HepG2 (cell line): ENCODE results near the gene TRIM69. TPM values are rescaled to one million over a fixed set of nuclear protein-coding genes. Genes with fewer than 3 reads are reported as not detected.

Experiments used
- BRD4 ChIP-seq: sonication (generic); formaldehyde crosslinking; IDR thresholded peaks from 2 replicates; pipeline ENCODE4 v1.4.0; 2020; ENCODE audit warnings: missing genetic modification reagents
- CBX5 ChIP-seq: sonication (generic); formaldehyde crosslinking; IDR thresholded peaks from 2 replicates; pipeline ENCODE4 v1.4.0; 2020; ENCODE audit warnings: missing genetic modification reagents, borderline replicate concordance
- FOSL1 ChIP-seq: sonication (generic); formaldehyde crosslinking; IDR thresholded peaks from 2 replicates; pipeline ENCODE4 v1.9.0; 2021; ENCODE audit warnings: missing genetic modification reagents, borderline replicate concordance
- GATAD1 ChIP-seq: IDR thresholded peaks from 2 replicates; pipeline ENCODE4 v1.6.1; 2016; ENCODE audit warnings: missing genetic modification reagents, missing compliant biosample characterization
- MED13 ChIP-seq: sonication (generic); formaldehyde crosslinking; IDR thresholded peaks from 2 replicates; pipeline ENCODE4 v1.5.0; 2020; ENCODE audit warnings: missing genetic modification reagents
- MTF1 ChIP-seq: sonication (generic); formaldehyde crosslinking; IDR thresholded peaks from 2 replicates; pipeline ENCODE4 v1.5.0; 2020; ENCODE audit warnings: missing genetic modification reagents
- RAD21 ChIP-seq: fragments of 450-650 bp; formaldehyde crosslinking; IDR thresholded peaks from 2 replicates; pipeline ENCODE4 v1.5.0; 2020; ENCODE audit warnings: mild to moderate bottlenecking
- SIX1 ChIP-seq: sonication (generic); formaldehyde crosslinking; IDR thresholded peaks from 2 replicates; pipeline ENCODE4 v1.4.0; 2020; ENCODE audit warnings: missing genetic modification reagents, borderline replicate concordance
- ZBTB38 ChIP-seq: sonication (generic); formaldehyde crosslinking; IDR thresholded peaks from 2 replicates; pipeline ENCODE4 v1.5.1; 2020; ENCODE audit warnings: mild to moderate bottlenecking, missing genetic modification reagents
- ZNF256 ChIP-seq: sonication (generic); formaldehyde crosslinking; conservative IDR thresholded peaks from 2 replicates; pipeline ENCODE4 v1.4.0; 2020; ENCODE audit warnings: missing genetic modification reagents
- ZNF768 ChIP-seq: sonication (generic); formaldehyde crosslinking; IDR thresholded peaks from 2 replicates; pipeline ENCODE4 v1.4.0; 2020; ENCODE audit warnings: missing genetic modification reagents
- polyA plus RNA-seq, 8 experiments: library from polyadenylated mRNA; depleted of rRNA in 3 of 8; stranded (reverse) in 7 of 8; unstranded in 1 of 8; fragments of >200 nt; fragmentation: Illumina TruSeq in 4 of 8; extraction: Trizol in 4 of 8; gene quantifications; 2 replicates each; pipeline versions ENCODE4 v1.2.1 to v1.2.3, GENCODE V29; 2011 to 2016; ENCODE audit warnings: low read depth in 4 of 8, missing spikeins in 1 of 8, mixed read lengths in 1 of 8; ENCODE audit not compliant: insufficient read depth in 1 of 8
- total RNA-seq, 5 experiments: library from RNA; depleted of rRNA; stranded (reverse); fragments of >200 nt; fragmentation: Illumina TruSeq; extraction: Trizol; gene quantifications; 2 replicates each; pipeline ENCODE4 v1.2.3, GENCODE V29; 2016; ENCODE audit warnings: low read depth in 1 of 5
- TF ChIP-seq, protein P1 (sequence below): sonication (generic); formaldehyde crosslinking; IDR thresholded peaks from 2 replicates; pipeline ENCODE4 v1.5.0; 2020; ENCODE audit warnings: mild to moderate bottlenecking, missing genetic modification reagents, borderline replicate concordance
- TF ChIP-seq, protein P2 (sequence below): sonication (generic); formaldehyde crosslinking; conservative IDR thresholded peaks from 2 replicates; pipeline ENCODE4 v1.8.0; 2022; ENCODE audit warnings: low read depth, missing genetic modification reagents
- TF ChIP-seq, protein P3 (sequence below): sonication (generic); formaldehyde crosslinking; IDR thresholded peaks from 2 replicates; pipeline ENCODE4 v1.4.0; 2020; ENCODE audit warnings: mild to moderate bottlenecking, low read depth, missing genetic modification reagents
- TF ChIP-seq, protein P4 (sequence below): sonication (generic); formaldehyde crosslinking; IDR thresholded peaks from 2 replicates; pipeline ENCODE4 v1.4.0; 2020; ENCODE audit warnings: mild to moderate bottlenecking, missing genetic modification reagents
- TF ChIP-seq, protein P5 (sequence below): sonication (generic); formaldehyde crosslinking; IDR thresholded peaks from 2 replicates; pipeline ENCODE4 v1.5.0; 2020; ENCODE audit warnings: mild to moderate bottlenecking, low read depth, missing genetic modification reagents, borderline replicate concordance
- TF ChIP-seq, protein P6 (sequence below): sonication (generic); formaldehyde crosslinking; conservative IDR thresholded peaks from 2 replicates; pipeline ENCODE4 v1.4.0; 2020; ENCODE audit warnings: missing genetic modification reagents

TRIM69 gene
- total and polyA plus RNA-seq, 2 of the 13 experiments (the other 11 are each of a cell fraction or from before 2014, with no cell fraction given): 2.6 to 3.2 TPM

DNA sequence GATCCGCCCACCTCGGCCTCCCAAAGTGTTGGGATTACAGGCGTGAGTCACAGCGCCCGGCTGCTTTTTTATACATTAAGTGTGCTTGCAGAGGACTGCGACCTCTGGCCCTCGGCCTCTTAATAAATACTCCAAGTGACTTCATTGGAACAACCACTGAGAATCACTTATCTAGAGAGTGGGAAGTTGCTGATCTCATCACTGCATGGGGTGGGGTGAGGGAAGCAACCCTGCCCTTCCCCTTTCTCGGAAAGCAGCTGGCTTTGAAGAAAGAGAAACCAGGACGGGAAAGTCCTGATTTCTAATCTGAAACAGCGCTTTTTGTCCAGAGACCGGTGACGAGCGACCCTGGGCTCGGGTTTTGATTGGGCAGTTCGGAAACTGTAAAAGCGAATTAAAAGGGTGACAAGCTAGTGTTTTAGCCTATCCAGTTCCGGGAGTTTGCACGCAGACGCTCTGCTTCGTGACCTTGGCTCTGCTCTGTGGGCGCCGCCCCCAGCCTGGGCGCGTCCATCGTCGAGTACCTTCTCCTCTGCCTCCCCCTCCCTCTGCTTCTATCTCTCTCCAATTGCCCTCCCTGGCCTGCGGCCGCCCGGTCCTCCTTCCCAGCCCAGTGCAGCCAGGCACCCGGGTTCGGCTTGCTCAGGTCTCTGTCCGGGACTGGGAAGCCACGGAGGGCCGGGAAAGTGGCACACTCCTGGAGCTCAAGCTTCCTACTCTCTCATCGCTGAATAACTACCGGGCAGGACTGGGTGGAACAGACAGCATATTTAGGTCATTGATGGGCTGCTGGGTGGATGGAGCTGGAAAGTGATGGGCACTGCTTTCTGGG lies 7.5 kb upstream of the TRIM69 start (continued):
- TF ChIP-seq, protein P1, sequence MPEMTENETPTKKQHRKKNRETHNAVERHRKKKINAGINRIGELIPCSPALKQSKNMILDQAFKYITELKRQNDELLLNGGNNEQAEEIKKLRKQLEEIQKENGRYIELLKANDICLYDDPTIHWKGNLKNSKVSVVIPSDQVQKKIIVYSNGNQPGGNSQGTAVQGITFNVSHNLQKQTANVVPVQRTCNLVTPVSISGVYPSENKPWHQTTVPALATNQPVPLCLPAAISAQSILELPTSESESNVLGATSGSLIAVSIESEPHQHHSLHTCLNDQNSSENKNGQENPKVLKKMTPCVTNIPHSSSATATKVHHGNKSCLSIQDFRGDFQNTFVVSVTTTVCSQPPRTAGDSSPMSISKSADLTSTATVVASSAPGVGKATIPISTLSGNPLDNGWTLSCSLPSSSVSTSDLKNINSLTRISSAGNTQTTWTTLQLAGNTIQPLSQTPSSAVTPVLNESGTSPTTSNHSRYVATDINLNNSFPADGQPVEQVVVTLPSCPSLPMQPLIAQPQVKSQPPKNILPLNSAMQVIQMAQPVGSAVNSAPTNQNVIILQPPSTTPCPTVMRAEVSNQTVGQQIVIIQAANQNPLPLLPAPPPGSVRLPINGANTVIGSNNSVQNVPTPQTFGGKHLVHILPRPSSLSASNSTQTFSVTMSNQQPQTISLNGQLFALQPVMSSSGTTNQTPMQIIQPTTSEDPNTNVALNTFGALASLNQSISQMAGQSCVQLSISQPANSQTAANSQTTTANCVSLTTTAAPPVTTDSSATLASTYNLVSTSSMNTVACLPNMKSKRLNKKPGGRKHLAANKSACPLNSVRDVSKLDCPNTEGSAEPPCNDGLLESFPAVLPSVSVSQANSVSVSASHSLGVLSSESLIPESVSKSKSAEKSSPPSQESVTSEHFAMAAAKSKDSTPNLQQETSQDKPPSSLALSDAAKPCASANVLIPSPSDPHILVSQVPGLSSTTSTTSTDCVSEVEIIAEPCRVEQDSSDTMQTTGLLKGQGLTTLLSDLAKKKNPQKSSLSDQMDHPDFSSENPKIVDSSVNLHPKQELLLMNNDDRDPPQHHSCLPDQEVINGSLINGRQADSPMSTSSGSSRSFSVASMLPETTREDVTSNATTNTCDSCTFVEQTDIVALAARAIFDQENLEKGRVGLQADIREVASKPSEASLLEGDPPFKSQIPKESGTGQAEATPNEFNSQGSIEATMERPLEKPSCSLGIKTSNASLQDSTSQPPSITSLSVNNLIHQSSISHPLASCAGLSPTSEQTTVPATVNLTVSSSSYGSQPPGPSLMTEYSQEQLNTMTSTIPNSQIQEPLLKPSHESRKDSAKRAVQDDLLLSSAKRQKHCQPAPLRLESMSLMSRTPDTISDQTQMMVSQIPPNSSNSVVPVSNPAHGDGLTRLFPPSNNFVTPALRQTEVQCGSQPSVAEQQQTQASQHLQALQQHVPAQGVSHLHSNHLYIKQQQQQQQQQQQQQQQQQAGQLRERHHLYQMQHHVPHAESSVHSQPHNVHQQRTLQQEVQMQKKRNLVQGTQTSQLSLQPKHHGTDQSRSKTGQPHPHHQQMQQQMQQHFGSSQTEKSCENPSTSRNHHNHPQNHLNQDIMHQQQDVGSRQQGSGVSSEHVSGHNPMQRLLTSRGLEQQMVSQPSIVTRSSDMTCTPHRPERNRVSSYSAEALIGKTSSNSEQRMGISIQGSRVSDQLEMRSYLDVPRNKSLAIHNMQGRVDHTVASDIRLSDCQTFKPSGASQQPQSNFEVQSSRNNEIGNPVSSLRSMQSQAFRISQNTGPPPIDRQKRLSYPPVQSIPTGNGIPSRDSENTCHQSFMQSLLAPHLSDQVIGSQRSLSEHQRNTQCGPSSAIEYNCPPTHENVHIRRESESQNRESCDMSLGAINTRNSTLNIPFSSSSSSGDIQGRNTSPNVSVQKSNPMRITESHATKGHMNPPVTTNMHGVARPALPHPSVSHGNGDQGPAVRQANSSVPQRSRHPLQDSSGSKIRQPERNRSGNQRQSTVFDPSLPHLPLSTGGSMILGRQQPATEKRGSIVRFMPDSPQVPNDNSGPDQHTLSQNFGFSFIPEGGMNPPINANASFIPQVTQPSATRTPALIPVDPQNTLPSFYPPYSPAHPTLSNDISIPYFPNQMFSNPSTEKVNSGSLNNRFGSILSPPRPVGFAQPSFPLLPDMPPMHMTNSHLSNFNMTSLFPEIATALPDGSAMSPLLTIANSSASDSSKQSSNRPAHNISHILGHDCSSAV: no peak
- TF ChIP-seq CBX5 (CRISPR knock-in tag) (no peak), SIX1 (CRISPR knock-in tag) (no peak), MED13 (CRISPR knock-in tag) (no peak), RAD21 (CRISPR knock-in tag) (0 out of 2 replicates have a peak, but pooled peaks have one; percentile 12), FOSL1 (peak; percentile 52; the same call in 1 of the 2 replicates), ZNF768 (CRISPR knock-in tag) (peak; percentile 68; the same call in 1 of the 2 replicates), ZNF256 (CRISPR knock-in tag) (no peak), MTF1 (CRISPR knock-in tag) (no peak), ZBTB38 (CRISPR knock-in tag) (no peak), GATAD1 (CRISPR knock-in tag) (no peak; the same call in none of the 2 replicates), BRD4 (no peak; the same call in 1 of the 2 replicates)
- TF ChIP-seq, protein P2, sequence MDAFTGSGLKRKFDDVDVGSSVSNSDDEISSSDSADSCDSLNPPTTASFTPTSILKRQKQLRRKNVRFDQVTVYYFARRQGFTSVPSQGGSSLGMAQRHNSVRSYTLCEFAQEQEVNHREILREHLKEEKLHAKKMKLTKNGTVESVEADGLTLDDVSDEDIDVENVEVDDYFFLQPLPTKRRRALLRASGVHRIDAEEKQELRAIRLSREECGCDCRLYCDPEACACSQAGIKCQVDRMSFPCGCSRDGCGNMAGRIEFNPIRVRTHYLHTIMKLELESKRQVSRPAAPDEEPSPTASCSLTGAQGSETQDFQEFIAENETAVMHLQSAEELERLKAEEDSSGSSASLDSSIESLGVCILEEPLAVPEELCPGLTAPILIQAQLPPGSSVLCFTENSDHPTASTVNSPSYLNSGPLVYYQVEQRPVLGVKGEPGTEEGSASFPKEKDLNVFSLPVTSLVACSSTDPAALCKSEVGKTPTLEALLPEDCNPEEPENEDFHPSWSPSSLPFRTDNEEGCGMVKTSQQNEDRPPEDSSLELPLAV (CRISPR knock-in tag): no peak
- TF ChIP-seq, protein P3, sequence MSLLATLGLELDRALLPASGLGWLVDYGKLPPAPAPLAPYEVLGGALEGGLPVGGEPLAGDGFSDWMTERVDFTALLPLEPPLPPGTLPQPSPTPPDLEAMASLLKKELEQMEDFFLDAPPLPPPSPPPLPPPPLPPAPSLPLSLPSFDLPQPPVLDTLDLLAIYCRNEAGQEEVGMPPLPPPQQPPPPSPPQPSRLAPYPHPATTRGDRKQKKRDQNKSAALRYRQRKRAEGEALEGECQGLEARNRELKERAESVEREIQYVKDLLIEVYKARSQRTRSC (CRISPR knock-in tag): no peak
- TF ChIP-seq, protein P4, sequence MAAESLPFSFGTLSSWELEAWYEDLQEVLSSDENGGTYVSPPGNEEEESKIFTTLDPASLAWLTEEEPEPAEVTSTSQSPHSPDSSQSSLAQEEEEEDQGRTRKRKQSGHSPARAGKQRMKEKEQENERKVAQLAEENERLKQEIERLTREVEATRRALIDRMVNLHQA (CRISPR knock-in tag): no peak
- TF ChIP-seq, protein P5, sequence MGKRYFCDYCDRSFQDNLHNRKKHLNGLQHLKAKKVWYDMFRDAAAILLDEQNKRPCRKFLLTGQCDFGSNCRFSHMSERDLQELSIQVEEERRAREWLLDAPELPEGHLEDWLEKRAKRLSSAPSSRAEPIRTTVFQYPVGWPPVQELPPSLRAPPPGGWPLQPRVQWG (CRISPR knock-in tag): no peak
- TF ChIP-seq, protein P6, sequence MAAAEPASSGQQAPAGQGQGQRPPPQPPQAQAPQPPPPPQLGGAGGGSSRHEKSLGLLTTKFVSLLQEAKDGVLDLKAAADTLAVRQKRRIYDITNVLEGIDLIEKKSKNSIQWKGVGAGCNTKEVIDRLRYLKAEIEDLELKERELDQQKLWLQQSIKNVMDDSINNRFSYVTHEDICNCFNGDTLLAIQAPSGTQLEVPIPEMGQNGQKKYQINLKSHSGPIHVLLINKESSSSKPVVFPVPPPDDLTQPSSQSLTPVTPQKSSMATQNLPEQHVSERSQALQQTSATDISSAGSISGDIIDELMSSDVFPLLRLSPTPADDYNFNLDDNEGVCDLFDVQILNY (CRISPR knock-in tag): no peak
